Measurements from ENCODE around the gene TPBGL.
A peak's percentile ranks its signal among the peaks of the same experiment; 100 is the strongest.

DNA sequence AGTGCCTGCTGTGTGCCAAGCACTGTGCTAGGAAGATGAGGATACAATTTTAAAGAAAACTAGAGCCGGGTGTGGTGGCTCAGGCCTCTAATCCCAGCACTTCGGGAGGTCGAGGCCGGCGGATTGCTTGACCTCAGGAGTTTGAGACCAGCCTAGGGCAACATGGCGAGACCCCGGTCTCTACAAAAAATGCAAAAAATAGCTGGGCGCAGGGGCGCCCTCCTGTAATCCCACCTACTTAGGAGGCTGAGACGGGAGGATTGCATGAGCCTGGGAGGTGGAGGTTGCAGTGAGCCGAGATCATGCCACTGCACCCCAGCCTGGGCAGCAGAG, 8.3 kb downstream of the TPBGL start:
- TF ChIP-seq, protein P1, sequence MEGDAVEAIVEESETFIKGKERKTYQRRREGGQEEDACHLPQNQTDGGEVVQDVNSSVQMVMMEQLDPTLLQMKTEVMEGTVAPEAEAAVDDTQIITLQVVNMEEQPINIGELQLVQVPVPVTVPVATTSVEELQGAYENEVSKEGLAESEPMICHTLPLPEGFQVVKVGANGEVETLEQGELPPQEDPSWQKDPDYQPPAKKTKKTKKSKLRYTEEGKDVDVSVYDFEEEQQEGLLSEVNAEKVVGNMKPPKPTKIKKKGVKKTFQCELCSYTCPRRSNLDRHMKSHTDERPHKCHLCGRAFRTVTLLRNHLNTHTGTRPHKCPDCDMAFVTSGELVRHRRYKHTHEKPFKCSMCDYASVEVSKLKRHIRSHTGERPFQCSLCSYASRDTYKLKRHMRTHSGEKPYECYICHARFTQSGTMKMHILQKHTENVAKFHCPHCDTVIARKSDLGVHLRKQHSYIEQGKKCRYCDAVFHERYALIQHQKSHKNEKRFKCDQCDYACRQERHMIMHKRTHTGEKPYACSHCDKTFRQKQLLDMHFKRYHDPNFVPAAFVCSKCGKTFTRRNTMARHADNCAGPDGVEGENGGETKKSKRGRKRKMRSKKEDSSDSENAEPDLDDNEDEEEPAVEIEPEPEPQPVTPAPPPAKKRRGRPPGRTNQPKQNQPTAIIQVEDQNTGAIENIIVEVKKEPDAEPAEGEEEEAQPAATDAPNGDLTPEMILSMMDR (IDR thresholded peaks at IDR 0.05): peak in 1 of 3 experiments; percentile 0
- no peak for TF ChIP-seq POLR2A (IDR thresholded peaks at IDR 0.05)

Data from testis (tissue), 2 donors.